HepG2 (cell line): ENCODE data around the gene RNASE2. TPM values are rescaled to one million over a fixed set of nuclear protein-coding genes. Genes with fewer than 3 reads are reported as not detected.
"Not testable (repeated sequence)": the region's sequence is repeated elsewhere in the genome, so short reads cannot be mapped to it uniquely, and the experiment has no call there.

ENCODE experiments used
- CEBPB ChIP-seq: IDR thresholded peaks from 2 replicates; pipeline ENCODE4 v1.6.1; 2011; ENCODE audit warnings: low read depth, low read length, improper control_type of control experiment, borderline replicate concordance
- CEBPG ChIP-seq: IDR thresholded peaks from 2 replicates; pipeline ENCODE4 v1.6.1; 2016
- FOSL2 ChIP-seq: sonication (generic); formaldehyde crosslinking; IDR thresholded peaks from 2 replicates; pipeline ENCODE4 v1.4.0; 2020; ENCODE audit warnings: missing genetic modification reagents
- FOXA3 ChIP-seq: IDR thresholded peaks from 2 replicates; pipeline ENCODE4 v1.6.1; 2016; ENCODE audit warnings: missing genetic modification reagents, missing compliant biosample characterization
- GATAD2A ChIP-seq: IDR thresholded peaks from 2 replicates; pipeline ENCODE4 v1.6.1; 2016
- GFI1 ChIP-seq: sonication (generic); formaldehyde crosslinking; IDR thresholded peaks from 2 replicates; pipeline ENCODE4 v1.5.0; 2020; ENCODE audit warnings: missing genetic modification reagents, mild to moderate bottlenecking, borderline replicate concordance
- HDAC1 ChIP-seq: sonication (generic); formaldehyde crosslinking; IDR thresholded peaks from 2 replicates; pipeline ENCODE4 v1.5.1; 2020; ENCODE audit warnings: mild to moderate bottlenecking, missing genetic modification reagents
- HNF4A ChIP-seq: sonication (generic); formaldehyde crosslinking; IDR thresholded peaks from 2 replicates; pipeline ENCODE4 v1.4.0; 2020; ENCODE audit warnings: missing genetic modification reagents
- HNF4G ChIP-seq, 2 experiments: sonication (generic) in 1 of 2; formaldehyde crosslinking in 1 of 2; IDR thresholded peaks; 2 replicates each; pipeline versions ENCODE4 v1.4.0 to v1.6.1; 2011 to 2020; ENCODE audit warnings: borderline replicate concordance in 2 of 2, low read depth in 2 of 2, mild to moderate bottlenecking in 2 of 2, low read length in 1 of 2, missing genetic modification reagents in 1 of 2, moderate library complexity in 1 of 2
- HOXA3 ChIP-seq: sonication (generic); formaldehyde crosslinking; IDR thresholded peaks from 2 replicates; pipeline ENCODE4 v1.5.0; 2020; ENCODE audit warnings: missing genetic modification reagents
- KDM1A ChIP-seq: IDR thresholded peaks from 2 replicates; pipeline ENCODE4 v1.6.1; 2016; ENCODE audit warnings: missing compliant biosample characterization
- KDM3A ChIP-seq: IDR thresholded peaks from 2 replicates; pipeline ENCODE4 v1.6.1; 2018; ENCODE audit warnings: low read depth, missing compliant biosample characterization
- ZMYM4 ChIP-seq: sonication (generic); formaldehyde crosslinking; IDR thresholded peaks from 2 replicates; pipeline ENCODE4 v1.8.1; 2023; ENCODE audit warnings: mild to moderate bottlenecking, missing genetic modification reagents
- ZNF350 ChIP-seq: sonication (generic); formaldehyde crosslinking; IDR thresholded peaks from 2 replicates; pipeline ENCODE4 v1.4.0; 2020; ENCODE audit warnings: mild to moderate bottlenecking, low read depth, missing genetic modification reagents, borderline replicate concordance
- ZNF746 ChIP-seq: sonication (generic); formaldehyde crosslinking; IDR thresholded peaks from 2 replicates; pipeline ENCODE4 v1.8.0; 2022; ENCODE audit warnings: mild to moderate bottlenecking, missing genetic modification reagents
- polyA plus RNA-seq, 8 experiments: library from polyadenylated mRNA; depleted of rRNA in 3 of 8; stranded (reverse) in 7 of 8; unstranded in 1 of 8; fragments of >200 nt; fragmentation: Illumina TruSeq in 4 of 8; extraction: Trizol in 4 of 8; gene quantifications; 2 replicates each; pipeline versions ENCODE4 v1.2.1 to v1.2.3, GENCODE V29; 2011 to 2016; ENCODE audit warnings: low read depth in 4 of 8, missing spikeins in 1 of 8, mixed read lengths in 1 of 8; ENCODE audit not compliant: insufficient read depth in 1 of 8
- total RNA-seq, 5 experiments: library from RNA; depleted of rRNA; stranded (reverse); fragments of >200 nt; fragmentation: Illumina TruSeq; extraction: Trizol; gene quantifications; 2 replicates each; pipeline ENCODE4 v1.2.3, GENCODE V29; 2016; ENCODE audit warnings: low read depth in 1 of 5
- TF ChIP-seq, protein P1 (sequence below): sonication (generic); IDR thresholded peaks from 2 replicates; pipeline ENCODE4 v1.6.1; 2016; ENCODE audit warnings: low read depth, borderline replicate concordance
- TF ChIP-seq, protein P2 (sequence below), 2 experiments: fragments of 450-650 bp in 1 of 2; sonication (generic) in 1 of 2; formaldehyde crosslinking in 1 of 2; IDR thresholded peaks; 2 replicates each; pipeline versions ENCODE4 v1.6.1 to v1.8.0; 2016 to 2022; ENCODE audit warnings: antibody characterized with exemption in 1 of 2, mild to moderate bottlenecking in 1 of 2, missing genetic modification reagents in 1 of 2

The RNASE2 gene
- total and polyA plus RNA-seq, 2 of the 13 experiments (the other 11 are each of a cell fraction or from before 2014, with no cell fraction given), result 0.69 TPM; not detected in 1

DNA sequence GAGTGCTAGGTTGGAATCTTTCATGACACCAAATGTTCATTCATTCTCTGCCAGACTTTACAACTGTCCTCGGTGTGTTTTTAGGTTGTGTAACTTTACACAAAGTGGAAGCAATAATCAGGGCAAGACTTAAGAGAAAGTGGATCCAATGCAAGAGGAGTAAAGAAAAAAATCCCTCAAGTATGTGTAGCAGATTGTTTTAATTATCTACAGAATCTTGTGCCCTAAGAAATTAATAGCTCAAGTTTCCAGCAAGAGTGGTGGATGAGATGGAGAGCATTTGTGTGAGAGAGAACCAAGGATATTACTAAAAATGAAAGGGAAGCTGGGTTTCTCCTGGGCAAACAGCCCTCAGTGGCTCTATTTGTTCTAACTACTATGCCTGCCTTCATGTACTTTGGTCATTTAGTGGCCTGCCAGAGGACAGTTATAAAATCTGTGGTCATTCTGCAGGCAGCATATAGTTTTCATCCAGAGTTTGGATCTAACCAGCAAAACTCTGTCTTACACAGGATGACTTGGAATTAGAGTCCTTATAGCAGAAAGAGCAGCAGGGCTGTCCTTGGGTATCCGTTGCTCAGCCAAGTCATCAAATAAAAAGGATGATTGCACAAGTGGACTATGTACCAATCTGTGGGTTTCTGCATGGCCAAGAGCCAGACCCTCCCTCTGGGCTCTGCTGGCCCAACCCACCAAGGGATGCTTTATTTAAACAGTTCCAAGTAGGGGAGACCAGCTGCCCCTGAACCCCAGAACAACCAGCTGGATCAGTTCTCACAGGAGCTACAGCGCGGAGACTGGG lies at the start of gene RNASE2 (continued):
- peak; percentile 40; the same call in 1 of the 2 replicates for TF ChIP-seq HDAC1
- 0 out of 2 replicates have a peak, but pooled peaks have one; percentile 37 for TF ChIP-seq ZNF746 (CRISPR knock-in tag)
- 0 out of 2 replicates have a peak, but pooled peaks have one; percentile 22 for TF ChIP-seq KDM3A (CRISPR knock-in tag)
- TF ChIP-seq FOXA3 (CRISPR knock-in tag), result peak; percentile 28; the same call in 1 of the 2 replicates
- peak; percentile 87 for TF ChIP-seq CEBPG
- TF ChIP-seq, protein P1, sequence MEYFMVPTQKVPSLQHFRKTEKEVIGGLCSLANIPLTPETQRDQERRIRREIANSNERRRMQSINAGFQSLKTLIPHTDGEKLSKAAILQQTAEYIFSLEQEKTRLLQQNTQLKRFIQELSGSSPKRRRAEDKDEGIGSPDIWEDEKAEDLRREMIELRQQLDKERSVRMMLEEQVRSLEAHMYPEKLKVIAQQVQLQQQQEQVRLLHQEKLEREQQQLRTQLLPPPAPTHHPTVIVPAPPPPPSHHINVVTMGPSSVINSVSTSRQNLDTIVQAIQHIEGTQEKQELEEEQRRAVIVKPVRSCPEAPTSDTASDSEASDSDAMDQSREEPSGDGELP, result 0 out of 2 replicates have a peak, but pooled peaks have one; percentile 8
- TF ChIP-seq, protein P2, sequence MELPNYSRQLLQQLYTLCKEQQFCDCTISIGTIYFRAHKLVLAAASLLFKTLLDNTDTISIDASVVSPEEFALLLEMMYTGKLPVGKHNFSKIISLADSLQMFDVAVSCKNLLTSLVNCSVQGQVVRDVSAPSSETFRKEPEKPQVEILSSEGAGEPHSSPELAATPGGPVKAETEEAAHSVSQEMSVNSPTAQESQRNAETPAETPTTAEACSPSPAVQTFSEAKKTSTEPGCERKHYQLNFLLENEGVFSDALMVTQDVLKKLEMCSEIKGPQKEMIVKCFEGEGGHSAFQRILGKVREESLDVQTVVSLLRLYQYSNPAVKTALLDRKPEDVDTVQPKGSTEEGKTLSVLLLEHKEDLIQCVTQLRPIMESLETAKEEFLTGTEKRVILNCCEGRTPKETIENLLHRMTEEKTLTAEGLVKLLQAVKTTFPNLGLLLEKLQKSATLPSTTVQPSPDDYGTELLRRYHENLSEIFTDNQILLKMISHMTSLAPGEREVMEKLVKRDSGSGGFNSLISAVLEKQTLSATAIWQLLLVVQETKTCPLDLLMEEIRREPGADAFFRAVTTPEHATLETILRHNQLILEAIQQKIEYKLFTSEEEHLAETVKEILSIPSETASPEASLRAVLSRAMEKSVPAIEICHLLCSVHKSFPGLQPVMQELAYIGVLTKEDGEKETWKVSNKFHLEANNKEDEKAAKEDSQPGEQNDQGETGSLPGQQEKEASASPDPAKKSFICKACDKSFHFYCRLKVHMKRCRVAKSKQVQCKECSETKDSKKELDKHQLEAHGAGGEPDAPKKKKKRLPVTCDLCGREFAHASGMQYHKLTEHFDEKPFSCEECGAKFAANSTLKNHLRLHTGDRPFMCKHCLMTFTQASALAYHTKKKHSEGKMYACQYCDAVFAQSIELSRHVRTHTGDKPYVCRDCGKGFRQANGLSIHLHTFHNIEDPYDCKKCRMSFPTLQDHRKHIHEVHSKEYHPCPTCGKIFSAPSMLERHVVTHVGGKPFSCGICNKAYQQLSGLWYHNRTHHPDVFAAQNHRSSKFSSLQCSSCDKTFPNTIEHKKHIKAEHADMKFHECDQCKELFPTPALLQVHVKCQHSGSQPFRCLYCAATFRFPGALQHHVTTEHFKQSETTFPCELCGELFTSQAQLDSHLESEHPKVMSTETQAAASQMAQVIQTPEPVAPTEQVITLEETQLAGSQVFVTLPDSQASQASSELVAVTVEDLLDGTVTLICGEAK (IDR thresholded peaks at IDR 0.05), result not testable (repeated sequence)
- TF ChIP-seq, protein P2 (CRISPR knock-in tag; IDR thresholded peaks at IDR 0.05), result peak; percentile 88
- TF ChIP-seq HNF4A, result peak; percentile 85
- 0 out of 2 replicates have a peak, but pooled peaks have one; percentile 29 for TF ChIP-seq HOXA3 (CRISPR knock-in tag)
- TF ChIP-seq GFI1, result 0 out of 2 replicates have a peak, but pooled peaks have one; percentile 24
- TF ChIP-seq ZMYM4 (CRISPR knock-in tag), result peak; percentile 26; the same call in 1 of the 2 replicates
- TF ChIP-seq GATAD2A (CRISPR knock-in tag), result peak; percentile 44; the same call in 1 of the 2 replicates
- 0 out of 2 replicates have a peak, but pooled peaks have one; percentile 28 for TF ChIP-seq KDM1A (CRISPR knock-in tag)
- 0 out of 2 replicates have a peak, but pooled peaks have one; percentile 27 for TF ChIP-seq ZNF350 (CRISPR knock-in tag)
- TF ChIP-seq HNF4G (IDR thresholded peaks at IDR 0.05; ENCODE audit: borderline replicate concordance, low read depth, low read length), result peak; percentile 55
- not testable (repeated sequence) for TF ChIP-seq HNF4G (CRISPR knock-in tag; IDR thresholded peaks at IDR 0.05; ENCODE audit: borderline replicate concordance, low read depth)
- peak; percentile 62 for TF ChIP-seq FOSL2 (CRISPR knock-in tag)
- TF ChIP-seq CEBPB, result peak; percentile 87
